Ishikawa (cell line): Measurements from ENCODE around the gene KDM1A.

ENCODE experiments used
- CEBPB ChIP-seq: IDR thresholded peaks from 2 replicates; pipeline ENCODE4 v1.6.1; 2012
- CREB1 ChIP-seq: IDR thresholded peaks from 2 replicates; pipeline ENCODE4 v1.6.1; 2012; ENCODE audit warnings: low read depth
- EGR1 ChIP-seq: IDR thresholded peaks from 2 replicates; pipeline ENCODE4 v1.6.1; 2012
- EP300 ChIP-seq: IDR thresholded peaks from 2 replicates; pipeline ENCODE4 v1.6.1; 2012; ENCODE audit warnings: borderline replicate concordance
- FOXM1 ChIP-seq: IDR thresholded peaks from 2 replicates; pipeline ENCODE4 v1.6.1; 2012; ENCODE audit warnings: low read depth, borderline replicate concordance
- NFIC ChIP-seq: IDR thresholded peaks from 2 replicates; pipeline ENCODE4 v1.6.1; 2012
- RAD21 ChIP-seq: IDR thresholded peaks from 2 replicates; pipeline ENCODE4 v1.6.1; 2012; ENCODE audit warnings: low read depth
- TAF1 ChIP-seq: IDR thresholded peaks from 2 replicates; pipeline ENCODE4 v1.6.1; 2012; ENCODE audit warnings: low read depth, mild to moderate bottlenecking
- TCF12 ChIP-seq: IDR thresholded peaks from 2 replicates; pipeline ENCODE4 v1.6.1; 2012; ENCODE audit warnings: low read depth
- TEAD4 ChIP-seq: IDR thresholded peaks from 2 replicates; pipeline ENCODE4 v1.6.1; 2012
- YY1 ChIP-seq: IDR thresholded peaks from 2 replicates; pipeline ENCODE4 v1.6.1; 2012; ENCODE audit warnings: low read depth
- ZBTB7A ChIP-seq: IDR thresholded peaks from 2 replicates; pipeline ENCODE4 v1.6.1; 2012; ENCODE audit warnings: low read depth
- TF ChIP-seq, protein P1 (sequence below): IDR thresholded peaks from 2 replicates; pipeline ENCODE4 v1.6.1; 2012; ENCODE audit warnings: low read depth, mild to moderate bottlenecking
- TF ChIP-seq, protein P2 (sequence below): IDR thresholded peaks from 2 replicates; pipeline ENCODE4 v1.6.1; 2012
- TF ChIP-seq, protein P3 (sequence below): IDR thresholded peaks from 2 replicates; pipeline ENCODE4 v1.6.1; 2012

The KDM1A gene

DNA sequence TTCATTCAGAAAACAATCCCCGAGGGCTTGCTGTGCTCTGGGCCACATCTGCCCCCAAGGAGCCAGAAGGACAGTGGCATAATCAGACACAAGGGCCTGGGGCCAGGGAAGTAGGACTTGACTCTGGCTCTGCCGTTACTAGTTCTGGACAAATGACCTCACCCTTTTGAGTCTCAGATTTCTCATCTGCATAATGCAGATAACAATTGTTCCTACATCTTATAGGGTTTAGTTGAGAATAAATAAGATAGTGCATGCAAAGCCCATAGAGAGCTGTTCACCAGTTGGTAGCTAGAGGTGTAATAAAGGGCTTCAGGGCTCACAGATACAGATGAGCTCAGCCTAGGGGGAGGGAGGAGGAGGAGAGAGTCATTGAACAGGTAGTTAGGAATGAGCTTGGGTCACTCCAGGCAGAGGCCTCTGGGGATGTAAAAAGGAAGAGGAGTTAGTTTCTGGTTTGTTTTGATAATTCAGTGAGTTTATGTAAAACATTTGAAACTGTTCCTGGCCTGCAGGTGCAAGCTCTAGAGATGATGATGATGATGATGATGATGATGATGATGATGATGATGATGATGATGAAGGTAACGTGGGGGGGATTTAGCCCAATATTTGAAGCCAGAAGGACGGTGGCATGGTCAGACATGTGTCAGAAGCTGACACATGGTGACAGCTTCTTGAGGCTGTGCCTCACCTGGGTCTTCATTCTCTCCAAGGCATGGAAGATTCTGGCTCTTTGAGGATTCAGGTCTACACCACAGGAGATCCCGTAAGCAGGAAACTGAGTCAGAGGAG lies 47.5 kb upstream of the KDM1A start:
- TF ChIP-seq YY1, result no peak
- TF ChIP-seq CREB1, result no peak
- TF ChIP-seq TEAD4, result no peak
- TF ChIP-seq ZBTB7A, result no peak
- TF ChIP-seq EP300, result no peak
- TF ChIP-seq NFIC, result no peak
- TF ChIP-seq TCF12, result no peak
- TF ChIP-seq, protein P1, sequence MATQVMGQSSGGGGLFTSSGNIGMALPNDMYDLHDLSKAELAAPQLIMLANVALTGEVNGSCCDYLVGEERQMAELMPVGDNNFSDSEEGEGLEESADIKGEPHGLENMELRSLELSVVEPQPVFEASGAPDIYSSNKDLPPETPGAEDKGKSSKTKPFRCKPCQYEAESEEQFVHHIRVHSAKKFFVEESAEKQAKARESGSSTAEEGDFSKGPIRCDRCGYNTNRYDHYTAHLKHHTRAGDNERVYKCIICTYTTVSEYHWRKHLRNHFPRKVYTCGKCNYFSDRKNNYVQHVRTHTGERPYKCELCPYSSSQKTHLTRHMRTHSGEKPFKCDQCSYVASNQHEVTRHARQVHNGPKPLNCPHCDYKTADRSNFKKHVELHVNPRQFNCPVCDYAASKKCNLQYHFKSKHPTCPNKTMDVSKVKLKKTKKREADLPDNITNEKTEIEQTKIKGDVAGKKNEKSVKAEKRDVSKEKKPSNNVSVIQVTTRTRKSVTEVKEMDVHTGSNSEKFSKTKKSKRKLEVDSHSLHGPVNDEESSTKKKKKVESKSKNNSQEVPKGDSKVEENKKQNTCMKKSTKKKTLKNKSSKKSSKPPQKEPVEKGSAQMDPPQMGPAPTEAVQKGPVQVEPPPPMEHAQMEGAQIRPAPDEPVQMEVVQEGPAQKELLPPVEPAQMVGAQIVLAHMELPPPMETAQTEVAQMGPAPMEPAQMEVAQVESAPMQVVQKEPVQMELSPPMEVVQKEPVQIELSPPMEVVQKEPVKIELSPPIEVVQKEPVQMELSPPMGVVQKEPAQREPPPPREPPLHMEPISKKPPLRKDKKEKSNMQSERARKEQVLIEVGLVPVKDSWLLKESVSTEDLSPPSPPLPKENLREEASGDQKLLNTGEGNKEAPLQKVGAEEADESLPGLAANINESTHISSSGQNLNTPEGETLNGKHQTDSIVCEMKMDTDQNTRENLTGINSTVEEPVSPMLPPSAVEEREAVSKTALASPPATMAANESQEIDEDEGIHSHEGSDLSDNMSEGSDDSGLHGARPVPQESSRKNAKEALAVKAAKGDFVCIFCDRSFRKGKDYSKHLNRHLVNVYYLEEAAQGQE, result no peak
- no peak for TF ChIP-seq TAF1
- TF ChIP-seq, protein P2, sequence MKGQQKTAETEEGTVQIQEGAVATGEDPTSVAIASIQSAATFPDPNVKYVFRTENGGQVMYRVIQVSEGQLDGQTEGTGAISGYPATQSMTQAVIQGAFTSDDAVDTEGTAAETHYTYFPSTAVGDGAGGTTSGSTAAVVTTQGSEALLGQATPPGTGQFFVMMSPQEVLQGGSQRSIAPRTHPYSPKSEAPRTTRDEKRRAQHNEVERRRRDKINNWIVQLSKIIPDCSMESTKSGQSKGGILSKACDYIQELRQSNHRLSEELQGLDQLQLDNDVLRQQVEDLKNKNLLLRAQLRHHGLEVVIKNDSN, result no peak
- TF ChIP-seq FOXM1, result no peak
- TF ChIP-seq, protein P3, sequence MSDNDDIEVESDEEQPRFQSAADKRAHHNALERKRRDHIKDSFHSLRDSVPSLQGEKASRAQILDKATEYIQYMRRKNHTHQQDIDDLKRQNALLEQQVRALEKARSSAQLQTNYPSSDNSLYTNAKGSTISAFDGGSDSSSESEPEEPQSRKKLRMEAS, result no peak
- TF ChIP-seq CEBPB, result no peak
- TF ChIP-seq EGR1, result no peak
- TF ChIP-seq RAD21, result no peak

DNA sequence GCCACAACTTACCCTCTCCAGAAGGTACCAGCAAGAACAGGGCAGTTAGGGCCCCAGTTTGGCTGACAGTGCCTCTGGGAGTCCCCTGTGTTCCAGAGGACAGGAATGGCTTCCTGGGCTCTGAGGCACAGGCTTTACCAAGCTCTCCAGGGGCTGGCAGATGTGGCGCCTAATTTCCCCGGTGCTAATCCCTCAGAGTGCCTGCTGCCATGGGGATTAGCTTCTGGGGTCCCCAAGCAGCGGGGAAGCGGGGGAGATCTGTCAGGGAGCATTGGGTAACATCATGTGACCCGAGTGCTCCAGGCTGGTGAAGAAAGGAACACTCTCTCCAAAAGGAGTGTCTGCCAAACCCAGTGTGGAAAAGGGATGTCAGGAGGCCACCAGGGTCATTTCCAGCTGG lies 46.5 kb upstream of the KDM1A start, which contains the start of gene LACTBL1:
LACTBL1 (minus strand) TSS at position 107 of the 400 bp plus-strand sequence. CDS start 550 bp downstream, outside the sequence.
- no peak for TF ChIP-seq YY1
- no peak for TF ChIP-seq EGR1

DNA sequence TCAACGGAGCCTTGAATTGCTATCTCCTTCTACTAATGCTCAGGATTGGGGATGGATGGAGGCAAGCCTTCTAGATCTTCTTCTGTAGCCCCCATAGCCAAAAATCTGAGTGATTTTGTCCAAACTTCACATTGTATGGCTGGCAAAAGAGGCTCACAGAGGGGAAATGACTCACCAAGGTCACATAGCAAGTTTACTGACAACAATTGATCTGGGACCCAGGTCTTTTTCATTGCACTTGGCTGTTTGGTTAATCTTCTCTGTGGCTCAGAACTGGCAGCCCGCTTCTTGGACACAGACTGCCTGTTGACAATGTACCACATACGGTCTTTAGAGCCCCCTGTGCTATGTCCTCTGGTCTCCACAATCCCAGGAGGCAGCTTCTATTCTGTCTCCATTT lies 43.6 kb upstream of the KDM1A start:
- TF ChIP-seq TCF12, result no peak
- TF ChIP-seq RAD21, result no peak
- no peak for TF ChIP-seq TAF1
- TF ChIP-seq ZBTB7A, result no peak
- TF ChIP-seq, protein P1, result no peak

DNA sequence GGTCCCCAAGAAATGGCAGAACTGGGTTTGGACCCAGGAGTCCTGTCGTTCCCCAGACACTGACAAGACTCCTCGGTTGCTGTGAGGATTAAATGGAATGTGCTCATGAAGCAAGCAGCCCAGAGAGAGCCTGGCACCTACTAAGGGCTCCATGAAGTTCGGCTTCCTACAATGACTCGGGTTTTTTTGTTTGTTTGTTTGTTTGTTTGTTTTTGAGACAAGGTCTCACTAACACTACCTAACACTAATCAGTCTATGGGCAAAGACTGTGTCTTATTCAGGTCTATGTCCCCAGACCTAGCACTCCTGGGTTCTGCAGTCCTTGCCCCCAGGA lies 43.2 kb upstream of the KDM1A start:
- no peak for TF ChIP-seq CREB1
- TF ChIP-seq TCF12, result no peak
- no peak for TF ChIP-seq FOXM1
- no peak for TF ChIP-seq TEAD4
- no peak for TF ChIP-seq EP300
- TF ChIP-seq RAD21, result no peak
- TF ChIP-seq, protein P2, result no peak

DNA sequence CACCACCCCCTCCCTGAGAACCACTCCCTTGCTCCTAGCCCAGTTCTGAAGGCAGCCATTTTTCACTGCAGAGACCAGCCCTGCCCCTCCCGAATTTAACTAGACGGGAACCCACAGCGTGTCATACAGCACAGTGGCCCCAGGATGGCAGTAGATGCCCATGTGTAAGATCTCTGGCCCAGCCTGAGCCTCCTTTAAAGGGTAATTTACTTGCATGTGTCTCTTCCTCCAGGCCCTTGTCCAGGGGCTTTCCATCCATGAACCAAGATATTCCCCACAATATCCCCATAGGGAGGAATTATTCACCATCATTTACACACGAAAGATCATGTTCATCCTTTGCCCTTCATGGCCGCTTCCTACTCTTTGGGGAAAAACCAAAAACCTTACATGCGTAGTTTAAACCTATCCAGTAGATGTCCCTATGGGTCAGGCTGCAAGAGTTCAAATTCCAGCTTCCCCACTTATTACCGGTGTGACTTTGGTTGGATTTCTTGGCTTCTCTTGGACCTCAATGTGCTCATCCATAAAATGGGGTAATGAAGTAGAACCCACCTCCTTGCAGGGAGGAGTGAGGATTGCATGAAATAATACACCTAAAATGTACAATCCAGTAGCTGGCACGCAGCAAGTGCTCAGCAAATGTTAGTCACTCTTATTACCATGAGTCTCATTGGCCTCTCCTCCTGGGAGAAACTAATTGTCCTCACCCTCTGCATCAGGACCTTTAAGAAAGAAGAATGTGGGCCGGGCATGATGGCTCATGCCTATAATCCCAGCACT lies 42.6 kb upstream of the KDM1A start:
- TF ChIP-seq ZBTB7A (no peak), YY1 (peak; percentile 87), RAD21 (peak; percentile 95)

DNA sequence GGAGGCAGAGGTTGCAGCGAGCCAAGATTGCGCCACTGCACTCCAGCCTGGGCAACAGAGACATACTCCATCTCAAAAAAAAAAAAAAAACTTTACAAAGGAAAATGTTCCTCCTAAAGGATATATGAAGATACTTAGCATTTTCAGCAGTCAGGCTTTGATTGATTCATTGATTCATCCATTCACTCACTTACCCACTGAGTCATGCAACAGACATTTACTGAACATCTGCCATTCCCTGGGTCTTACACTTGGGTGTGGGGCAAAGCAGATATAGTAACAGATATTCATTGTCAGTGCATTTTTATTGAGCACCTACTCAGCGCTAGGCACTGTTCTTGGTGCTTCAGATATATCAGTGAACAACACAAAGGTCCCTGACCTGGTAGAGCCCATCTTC lies 41.0 kb upstream of the KDM1A start:
- TF ChIP-seq CEBPB, result no peak
- no peak for TF ChIP-seq RAD21
- no peak for TF ChIP-seq EP300
- no peak for TF ChIP-seq YY1
- no peak for TF ChIP-seq ZBTB7A
- no peak for TF ChIP-seq CREB1
- TF ChIP-seq, protein P1, result no peak
- TF ChIP-seq FOXM1, result no peak
- TF ChIP-seq TCF12, result no peak
